Neutrophil (primary cell): ENCODE data around the gene HOXB4.

Source experiments
- H3K27ac ChIP-seq: fragments of 200-600 bp; sonication (generic); 2 replicates; pipeline ENCODE4 v1.5.1; 2016; ENCODE audit warnings: mild to moderate bottlenecking, moderate library complexity
- H3K27me3 ChIP-seq: fragments of 200-600 bp; sonication (generic); 2 replicates; pipeline ENCODE4 v1.6.0; 2016; ENCODE audit warnings: mild to moderate bottlenecking
- H3K36me3 ChIP-seq: fragments of 200-600 bp; sonication (generic); 2 replicates; pipeline ENCODE4 v1.5.1; 2017
- H3K4me1 ChIP-seq, 2 experiments: fragments of 200-600 bp in 1 of 2; sonication (generic) in 1 of 2; 1 replicate in 1 of 2; 2 replicates in 1 of 2; pipeline versions ENCODE4 v1.5.1 to v1.6.1; 2013 to 2016; ENCODE audit warnings: low read depth in 1 of 2, low read length in 1 of 2, mild to moderate bottlenecking in 1 of 2, moderate library complexity in 1 of 2; ENCODE audit not compliant: control insufficient read depth in 1 of 2, insufficient read depth in 1 of 2
- H3K4me3 ChIP-seq, 2 experiments: fragments of 200-600 bp in 1 of 2; sonication (generic) in 1 of 2; 1 replicate in 1 of 2; 2 replicates in 1 of 2; pipeline ENCODE4 v1.5.1; 2013 to 2016; ENCODE audit warnings: low read depth in 1 of 2, low read length in 1 of 2, mild to moderate bottlenecking in 1 of 2, moderate library complexity in 1 of 2
- H3K9me3 ChIP-seq: fragments of 200-600 bp; sonication (generic); 2 replicates; pipeline ENCODE4 v1.5.1; 2016
- CTCF ChIP-seq: fragments of 200-600 bp; sonication (generic); IDR thresholded peaks from 2 replicates; pipeline ENCODE4 v1.5.1; 2016; ENCODE audit warnings: antibody characterized with exemption

Gene HOXB4

GRCh38 chr17:48554412-48555257, 23.5 kb downstream of the HOXB4 start:
- Histone ChIP-seq H3K4me1 (no peaks in the 10 kb centered on the region), H3K36me3 (no peaks in the 10 kb centered on the region), H3K27me3 (peaks cover 87% of the 10 kb centered on the region), H3K9me3 (no peaks in the 10 kb centered on the region), H3K4me3 (no peak overlapping the region), H3K27ac (no peak overlapping the region)
- TF ChIP-seq CTCF = no peak

GRCh38 chr17:48553826-48554225, 24.3 kb downstream of the HOXB4 start:
- Histone ChIP-seq H3K27ac (no peak overlapping the region), H3K36me3 (no peaks in the 10 kb centered on the region), H3K27me3 (peaks cover 87% of the 10 kb centered on the region), H3K9me3 (no peaks in the 10 kb centered on the region), H3K4me3 (no peak overlapping the region), H3K4me1 (no peaks in the 10 kb centered on the region)
- TF ChIP-seq CTCF = no peak

- peaks cover 87% of the 10 kb centered on the region for H3K27me3 ChIP-seq
- H3K9me3 ChIP-seq = no peaks in the 10 kb centered on the region
- H3K4me3 ChIP-seq = no peak overlapping the region
Measured at GRCh38 chr17:48553190-48553547, 25.0 kb downstream of the HOXB4 start.

GRCh38 chr17:48552466-48553189, 25.5 kb downstream of the HOXB4 start:
- TF ChIP-seq CTCF = no peak
- H3K36me3 ChIP-seq = no peaks in the 10 kb centered on the region
- H3K4me3 ChIP-seq = no peak overlapping the region
- peaks cover 87% of the 10 kb centered on the region for H3K27me3 ChIP-seq
- H3K27ac ChIP-seq = no peak overlapping the region
- no peaks in the 10 kb centered on the region for H3K9me3 ChIP-seq
- H3K4me1 ChIP-seq = no peaks in the 10 kb centered on the region

More at GRCh38 chr17:48553190-48553547, 25.0 kb downstream of the HOXB4 start:
- no peaks in the 10 kb centered on the region for H3K4me1 ChIP-seq
- no peak overlapping the region for H3K27ac ChIP-seq
- no peaks in the 10 kb centered on the region for H3K36me3 ChIP-seq
- TF ChIP-seq CTCF = no peak

GRCh38 chr17:48551596-48552465, 26.3 kb downstream of the HOXB4 start:
- H3K27me3 ChIP-seq = peaks cover 87% of the 10 kb centered on the region
- no peak overlapping the region for H3K27ac ChIP-seq
- no peaks in the 10 kb centered on the region for H3K4me1 ChIP-seq
- no peaks in the 10 kb centered on the region for H3K9me3 ChIP-seq
- no peaks in the 10 kb centered on the region for H3K36me3 ChIP-seq
- H3K4me3 ChIP-seq = no peak overlapping the region
- TF ChIP-seq CTCF = no peak
